Fibroblast of the aortic adventitia (primary cell): Measurements from ENCODE around the gene PRDM16. TPM values are rescaled to one million over a fixed set of nuclear protein-coding genes. Genes with fewer than 3 reads are reported as not detected.

ENCODE experiments used
- DNase-seq: peaks from one replicate; pipeline ENCODE4 v3.0.0-alpha.2; 2010; ENCODE audit warnings: low read depth
- H3K4me3 ChIP-seq: 2 replicates; pipeline ENCODE4 v1.5.1; 2011; ENCODE audit warnings: low read depth, mild to moderate bottlenecking, control low read depth, low read length, moderate library complexity
- total RNA-seq: library from RNA; depleted of rRNA; stranded (reverse); fragments of >200 nt; gene quantifications from 2 replicates; pipeline ENCODE4 v1.2.3, GENCODE V29; 2012; ENCODE audit warnings: low replicate concordance
- TF ChIP-seq, protein P1 (sequence below): IDR thresholded peaks from 2 replicates; pipeline ENCODE4 v1.5.1; 2011; ENCODE audit warnings: mild to moderate bottlenecking, low read length, control low read depth, inconsistent platforms; ENCODE audit not compliant: insufficient read depth

Gene PRDM16
- total RNA-seq, 1 donor = 11.3 TPM

DNA sequence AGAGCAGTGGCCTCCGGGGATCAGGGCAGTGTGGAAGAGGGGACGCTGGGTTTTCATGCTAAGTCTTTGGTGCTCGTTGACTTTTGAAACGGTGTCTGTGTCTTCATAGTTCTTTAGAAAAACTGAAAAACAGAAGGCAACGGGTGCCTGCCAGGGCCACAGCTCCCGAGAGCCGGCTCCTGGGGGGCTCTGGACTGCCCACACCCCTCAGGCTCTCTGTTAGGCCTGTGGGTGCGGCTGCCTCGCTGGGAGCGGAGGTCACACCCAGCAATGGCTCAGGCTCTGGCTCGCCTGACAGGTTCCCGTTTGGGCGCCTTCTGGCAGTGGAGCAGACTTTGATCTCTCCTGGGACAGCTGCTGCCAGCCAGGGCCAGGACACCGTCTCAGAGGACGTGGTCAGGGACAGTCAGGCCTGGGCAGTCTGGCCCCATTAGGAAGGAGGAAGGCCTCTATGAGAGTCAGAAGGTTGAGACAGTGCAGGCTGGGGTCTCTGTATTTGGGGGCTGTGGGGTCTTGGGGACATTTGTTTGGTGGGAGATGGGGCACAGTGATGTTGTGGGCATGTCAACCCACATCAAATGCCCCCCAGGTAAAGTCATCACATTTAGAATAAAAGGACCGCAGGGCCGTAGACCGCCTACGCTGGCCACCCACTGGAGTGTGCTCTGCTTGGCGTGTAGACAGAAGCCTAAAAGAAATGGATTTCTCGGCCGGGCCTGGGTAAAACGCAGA lies 391.1 kb downstream of the PRDM16 start:
- no peak overlapping the region for H3K4me3 ChIP-seq
- no peak for DNase-seq
- TF ChIP-seq, protein P1, sequence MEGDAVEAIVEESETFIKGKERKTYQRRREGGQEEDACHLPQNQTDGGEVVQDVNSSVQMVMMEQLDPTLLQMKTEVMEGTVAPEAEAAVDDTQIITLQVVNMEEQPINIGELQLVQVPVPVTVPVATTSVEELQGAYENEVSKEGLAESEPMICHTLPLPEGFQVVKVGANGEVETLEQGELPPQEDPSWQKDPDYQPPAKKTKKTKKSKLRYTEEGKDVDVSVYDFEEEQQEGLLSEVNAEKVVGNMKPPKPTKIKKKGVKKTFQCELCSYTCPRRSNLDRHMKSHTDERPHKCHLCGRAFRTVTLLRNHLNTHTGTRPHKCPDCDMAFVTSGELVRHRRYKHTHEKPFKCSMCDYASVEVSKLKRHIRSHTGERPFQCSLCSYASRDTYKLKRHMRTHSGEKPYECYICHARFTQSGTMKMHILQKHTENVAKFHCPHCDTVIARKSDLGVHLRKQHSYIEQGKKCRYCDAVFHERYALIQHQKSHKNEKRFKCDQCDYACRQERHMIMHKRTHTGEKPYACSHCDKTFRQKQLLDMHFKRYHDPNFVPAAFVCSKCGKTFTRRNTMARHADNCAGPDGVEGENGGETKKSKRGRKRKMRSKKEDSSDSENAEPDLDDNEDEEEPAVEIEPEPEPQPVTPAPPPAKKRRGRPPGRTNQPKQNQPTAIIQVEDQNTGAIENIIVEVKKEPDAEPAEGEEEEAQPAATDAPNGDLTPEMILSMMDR = no peak

DNA sequence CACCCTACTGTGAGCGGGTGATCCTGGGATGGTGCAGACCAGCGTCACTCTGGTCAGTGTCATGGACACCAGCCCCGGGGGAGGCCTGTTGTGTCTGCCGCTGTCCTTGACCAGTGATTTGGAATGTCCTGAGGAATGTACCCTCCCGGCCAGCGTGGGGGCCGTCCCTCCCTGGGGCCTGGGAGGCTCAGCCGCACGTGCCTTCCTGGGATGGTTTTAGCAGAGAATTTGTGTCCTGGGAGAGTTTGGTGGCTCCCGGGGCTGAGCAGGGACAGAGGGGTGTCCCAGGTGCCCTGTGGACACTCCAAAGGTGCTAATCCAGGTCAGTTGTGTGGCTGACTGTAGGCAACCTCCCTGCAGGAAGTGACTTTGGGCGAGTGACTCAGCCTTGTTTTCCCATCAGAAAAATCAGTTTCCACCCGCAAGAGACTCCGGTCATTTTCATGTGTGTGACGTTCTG lies 391.7 kb downstream of the PRDM16 start:
- TF ChIP-seq, protein P1 = no peak
- no peak overlapping the region for H3K4me3 ChIP-seq
- DNase-seq = no peak

DNA sequence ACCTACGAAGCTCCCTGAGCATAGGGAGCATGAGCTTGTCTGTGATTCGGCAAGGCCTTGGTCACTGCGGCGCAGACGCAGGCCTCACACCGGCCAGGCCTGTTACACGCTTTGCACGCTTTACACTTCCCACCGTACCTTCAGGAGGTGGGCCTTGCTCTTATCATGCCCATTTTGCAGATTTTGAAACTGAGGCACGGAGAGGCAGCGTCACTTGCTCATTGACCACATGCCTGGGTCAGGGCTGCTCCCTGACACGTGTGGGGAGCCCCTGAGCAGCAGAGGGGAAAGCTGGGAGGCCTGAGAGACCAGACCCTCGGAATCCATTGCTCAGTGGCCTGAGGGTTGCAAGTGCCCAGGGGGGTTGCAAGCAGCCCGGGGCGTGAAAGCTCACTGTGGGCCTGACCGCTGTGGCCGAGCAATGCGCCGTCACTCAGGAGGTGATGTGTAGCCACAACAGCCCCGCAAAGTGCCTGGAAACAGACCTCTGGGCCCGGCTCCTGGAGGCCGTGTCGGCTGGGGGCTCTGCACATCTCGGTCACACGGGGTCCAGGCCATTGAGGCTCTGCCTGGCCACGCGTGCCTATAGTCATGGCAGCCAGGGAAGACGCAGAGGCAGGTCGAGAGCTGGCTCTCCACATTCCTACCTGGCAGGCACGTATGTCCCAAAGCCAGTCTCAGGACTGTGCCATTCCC lies 392.4 kb downstream of the PRDM16 start:
- H3K4me3 ChIP-seq = no peak overlapping the region
- no peak for DNase-seq
- TF ChIP-seq, protein P1 = no peak

DNA sequence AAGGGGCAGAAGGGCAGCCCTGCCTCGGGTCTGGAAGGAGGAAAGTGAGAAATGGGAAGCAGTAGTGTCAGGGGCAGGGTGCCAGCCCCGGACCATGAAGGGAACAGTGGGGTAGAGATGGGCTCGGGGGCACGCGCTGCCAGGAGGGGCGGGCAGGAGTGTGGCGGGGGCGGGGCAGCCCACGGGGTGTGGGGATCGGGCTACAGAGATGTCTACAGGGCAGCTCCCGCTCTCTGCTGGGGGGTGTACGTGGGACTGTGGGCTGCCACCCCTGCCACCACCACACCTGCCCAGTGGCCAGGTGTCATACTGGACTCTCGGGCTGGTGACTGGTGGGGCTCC lies 392.9 kb downstream of the PRDM16 start:
- TF ChIP-seq, protein P1 = no peak
- DNase-seq = no peak
- no peak overlapping the region for H3K4me3 ChIP-seq

DNA sequence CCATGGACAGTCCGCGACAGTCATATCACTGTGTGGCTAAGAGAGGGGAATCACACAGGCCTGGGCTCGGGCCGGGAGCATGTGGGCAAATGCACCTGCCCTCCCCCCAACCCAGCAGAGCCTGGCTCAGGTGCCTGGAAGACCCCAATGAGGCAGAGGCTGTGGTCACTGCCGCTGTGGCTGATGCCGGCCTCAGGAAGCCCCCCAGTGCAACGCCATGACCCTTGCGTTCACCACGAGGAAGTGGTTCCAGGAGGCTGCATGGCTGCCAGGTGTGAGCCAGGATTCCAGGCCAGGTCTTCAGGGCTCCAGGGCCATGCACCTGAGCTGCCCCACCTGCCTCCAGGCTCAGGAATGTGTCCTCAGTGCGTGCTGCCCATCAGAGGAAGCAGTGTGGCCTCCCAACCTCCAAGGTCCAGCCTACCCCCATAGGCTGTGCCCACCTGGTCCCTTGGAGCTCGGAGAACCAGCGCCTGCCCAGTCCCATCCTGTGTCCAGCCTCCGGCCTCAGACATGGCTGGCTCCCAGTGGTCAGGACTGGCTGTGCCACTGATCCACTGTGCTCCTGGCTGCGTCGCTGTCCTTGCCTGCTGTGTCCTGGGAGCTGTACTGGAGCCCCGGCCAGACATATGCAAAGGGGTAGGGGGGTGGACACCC lies 393.5 kb downstream of the PRDM16 start:
- H3K4me3 ChIP-seq = no peak overlapping the region
- TF ChIP-seq, protein P1 = no peak

DNA sequence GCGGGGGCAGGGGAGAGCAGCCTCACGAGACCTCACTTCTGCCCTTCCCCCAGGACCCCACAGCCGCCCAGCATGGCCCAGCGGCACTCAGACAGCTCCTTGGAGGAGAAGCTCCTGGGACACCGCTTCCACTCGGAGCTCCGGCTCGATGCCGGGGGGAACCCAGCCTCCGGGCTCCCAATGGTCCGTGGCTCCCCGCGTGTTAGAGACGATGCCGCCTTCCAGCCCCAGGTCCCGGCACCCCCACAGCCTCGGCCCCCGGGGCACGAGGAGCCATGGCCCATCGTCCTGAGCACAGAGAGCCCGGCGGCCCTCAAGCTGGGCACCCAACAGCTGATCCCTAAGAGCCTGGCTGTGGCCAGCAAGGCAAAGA lies 394.0 kb downstream of the PRDM16 start:
- TF ChIP-seq, protein P1 = no peak
- no peak for DNase-seq
- H3K4me3 ChIP-seq = no peak overlapping the region

More for the DNA sequence above, 393.5 kb downstream of the PRDM16 start:
- DNase-seq = no peak
